OCI-LY3 (cell line): ENCODE results near the gene CRYBG1.

Experiments used
- EZH2phosphoT487 ChIP-seq: fragments of 200-600 bp; shearing (Covaris generic); IDR thresholded peaks from 2 replicates; pipeline ENCODE4 v1.6.1; 2018; ENCODE audit warnings: antibody characterized with exemption, mixed run types, low read depth
- TF ChIP-seq, protein P1 (sequence below): fragments of 200-600, 300-600 bp; sonication (generic); IDR thresholded peaks from 2 replicates; pipeline ENCODE4 v1.5.1; 2014; ENCODE audit warnings: antibody characterized with exemption, low read length, low read depth

GRCh38 chr6:106356378-106356777 lies 4.1 kb upstream of the CRYBG1 start:
- TF ChIP-seq, protein P1, sequence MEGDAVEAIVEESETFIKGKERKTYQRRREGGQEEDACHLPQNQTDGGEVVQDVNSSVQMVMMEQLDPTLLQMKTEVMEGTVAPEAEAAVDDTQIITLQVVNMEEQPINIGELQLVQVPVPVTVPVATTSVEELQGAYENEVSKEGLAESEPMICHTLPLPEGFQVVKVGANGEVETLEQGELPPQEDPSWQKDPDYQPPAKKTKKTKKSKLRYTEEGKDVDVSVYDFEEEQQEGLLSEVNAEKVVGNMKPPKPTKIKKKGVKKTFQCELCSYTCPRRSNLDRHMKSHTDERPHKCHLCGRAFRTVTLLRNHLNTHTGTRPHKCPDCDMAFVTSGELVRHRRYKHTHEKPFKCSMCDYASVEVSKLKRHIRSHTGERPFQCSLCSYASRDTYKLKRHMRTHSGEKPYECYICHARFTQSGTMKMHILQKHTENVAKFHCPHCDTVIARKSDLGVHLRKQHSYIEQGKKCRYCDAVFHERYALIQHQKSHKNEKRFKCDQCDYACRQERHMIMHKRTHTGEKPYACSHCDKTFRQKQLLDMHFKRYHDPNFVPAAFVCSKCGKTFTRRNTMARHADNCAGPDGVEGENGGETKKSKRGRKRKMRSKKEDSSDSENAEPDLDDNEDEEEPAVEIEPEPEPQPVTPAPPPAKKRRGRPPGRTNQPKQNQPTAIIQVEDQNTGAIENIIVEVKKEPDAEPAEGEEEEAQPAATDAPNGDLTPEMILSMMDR, result no peak
- no peak for TF ChIP-seq EZH2phosphoT487
